ENCODE results near the gene ZNF79.

The ZNF79 gene

DNA sequence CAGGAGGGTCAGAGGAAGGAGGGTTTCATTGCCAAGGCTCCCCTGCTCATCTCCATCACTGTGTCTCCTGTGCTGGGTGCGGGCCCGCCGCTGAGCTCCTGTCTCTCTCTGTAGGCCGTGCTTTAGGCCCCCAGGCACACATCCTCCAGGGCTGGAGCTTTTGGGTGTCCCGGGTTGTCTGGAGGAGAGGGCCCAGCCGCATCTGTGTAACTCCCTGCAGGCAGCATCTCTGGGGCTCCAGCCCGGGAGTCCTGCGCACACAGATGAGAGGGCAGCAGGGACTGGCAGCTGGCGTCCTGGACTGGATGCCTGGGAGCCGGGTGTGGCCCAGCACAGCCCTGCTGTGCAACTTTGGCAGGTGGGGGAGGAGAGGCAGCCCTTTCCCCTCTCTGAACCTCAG is 67.3 kb downstream of the ZNF79 start:
- TF ChIP-seq, protein P1, sequence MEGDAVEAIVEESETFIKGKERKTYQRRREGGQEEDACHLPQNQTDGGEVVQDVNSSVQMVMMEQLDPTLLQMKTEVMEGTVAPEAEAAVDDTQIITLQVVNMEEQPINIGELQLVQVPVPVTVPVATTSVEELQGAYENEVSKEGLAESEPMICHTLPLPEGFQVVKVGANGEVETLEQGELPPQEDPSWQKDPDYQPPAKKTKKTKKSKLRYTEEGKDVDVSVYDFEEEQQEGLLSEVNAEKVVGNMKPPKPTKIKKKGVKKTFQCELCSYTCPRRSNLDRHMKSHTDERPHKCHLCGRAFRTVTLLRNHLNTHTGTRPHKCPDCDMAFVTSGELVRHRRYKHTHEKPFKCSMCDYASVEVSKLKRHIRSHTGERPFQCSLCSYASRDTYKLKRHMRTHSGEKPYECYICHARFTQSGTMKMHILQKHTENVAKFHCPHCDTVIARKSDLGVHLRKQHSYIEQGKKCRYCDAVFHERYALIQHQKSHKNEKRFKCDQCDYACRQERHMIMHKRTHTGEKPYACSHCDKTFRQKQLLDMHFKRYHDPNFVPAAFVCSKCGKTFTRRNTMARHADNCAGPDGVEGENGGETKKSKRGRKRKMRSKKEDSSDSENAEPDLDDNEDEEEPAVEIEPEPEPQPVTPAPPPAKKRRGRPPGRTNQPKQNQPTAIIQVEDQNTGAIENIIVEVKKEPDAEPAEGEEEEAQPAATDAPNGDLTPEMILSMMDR (IDR thresholded peaks at IDR 0.05; ENCODE audit: low read depth, low read length): no peak
- H3K4me3 ChIP-seq (ENCODE audit: low read depth, low read length): no peak overlapping the region

GRCh38 chr9:127492616-127493015 is 68.4 kb downstream of the ZNF79 start:
- no peak overlapping the region for H3K4me3 ChIP-seq (ENCODE audit: low read depth, low read length)
- TF ChIP-seq, protein P1 (IDR thresholded peaks at IDR 0.05; ENCODE audit: low read depth, low read length): no peak

- TF ChIP-seq, protein P1 (IDR thresholded peaks at IDR 0.05; ENCODE audit: low read depth, low read length): no peak
- no peak overlapping the region for H3K4me3 ChIP-seq (ENCODE audit: low read depth, low read length)
Measured at GRCh38 chr9:127493592-127494303, 69.6 kb downstream of the ZNF79 start.

DNA sequence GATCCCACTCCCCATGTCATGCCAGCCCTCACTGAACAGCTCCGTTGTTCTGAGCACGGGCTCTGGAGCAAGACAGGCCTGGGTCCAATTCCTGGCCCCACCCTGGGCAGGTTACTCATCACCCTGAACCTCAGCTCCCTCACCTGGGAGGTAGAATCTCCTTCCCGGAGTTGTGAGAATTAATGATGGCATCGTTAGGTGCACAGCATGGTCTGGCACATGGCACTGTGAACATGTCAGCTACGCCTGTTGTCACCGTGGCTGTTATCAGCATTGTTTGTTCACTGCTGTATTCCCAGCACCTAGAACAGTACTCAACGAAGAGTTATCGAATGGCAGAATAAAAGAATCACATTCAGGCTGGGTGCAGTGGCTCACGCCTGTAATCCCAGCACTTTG is 70.1 kb downstream of the ZNF79 start:
- TF ChIP-seq, protein P1 (IDR thresholded peaks at IDR 0.05; ENCODE audit: low read depth, low read length): no peak
- H3K4me3 ChIP-seq (ENCODE audit: low read depth, low read length): no peak overlapping the region
